ENCODE data around the gene CCNT1.
"Not testable (repeated sequence)": the region's sequence is repeated elsewhere in the genome, so short reads cannot be mapped to it uniquely, and the experiment has no call there.

CCNT1 gene

DNA sequence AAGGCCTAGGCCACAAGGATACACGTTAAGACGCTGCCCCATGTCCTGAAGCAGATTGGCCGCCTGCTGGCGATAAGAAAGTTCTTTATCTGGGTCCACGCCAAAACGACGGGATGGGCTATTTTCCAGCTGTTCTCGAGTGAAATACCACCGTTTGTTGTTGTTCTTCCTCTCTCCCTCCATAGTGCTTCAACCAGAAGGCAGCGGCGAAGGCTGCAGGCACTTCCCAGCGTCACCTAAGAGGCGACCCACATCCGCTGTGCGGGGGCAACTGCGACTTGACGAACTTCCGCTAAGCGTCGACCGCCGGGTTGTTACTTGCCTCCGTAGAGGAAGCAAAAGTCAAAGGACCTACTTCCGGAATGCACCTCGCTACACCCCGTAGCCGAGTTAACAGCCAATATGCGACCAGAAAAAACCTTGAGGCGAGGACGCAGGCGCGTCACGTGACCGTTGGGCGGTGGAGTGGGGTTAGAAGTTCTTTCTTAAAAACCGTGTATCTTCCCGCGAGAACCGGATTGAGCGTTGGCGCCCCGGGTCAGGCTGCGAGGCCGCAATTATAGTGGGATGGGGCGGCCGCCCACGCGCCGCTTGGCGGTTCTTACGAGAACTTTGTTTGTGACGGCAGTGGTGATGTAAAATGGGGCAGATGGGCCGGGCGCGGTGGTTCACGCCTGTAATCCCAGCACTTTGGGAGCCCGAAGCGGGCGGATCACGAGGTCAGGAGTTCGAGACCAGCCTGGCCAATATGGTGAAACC, at the start of gene CCNT1:
Gene CCNT1 (minus strand): TSS at position 215 of the 759 bp plus-strand sequence. CDS start 32 bp downstream, at position 183.
- DNase-seq (ENCODE audit: low read depth, low spot score) = peak; percentile 100

DNA sequence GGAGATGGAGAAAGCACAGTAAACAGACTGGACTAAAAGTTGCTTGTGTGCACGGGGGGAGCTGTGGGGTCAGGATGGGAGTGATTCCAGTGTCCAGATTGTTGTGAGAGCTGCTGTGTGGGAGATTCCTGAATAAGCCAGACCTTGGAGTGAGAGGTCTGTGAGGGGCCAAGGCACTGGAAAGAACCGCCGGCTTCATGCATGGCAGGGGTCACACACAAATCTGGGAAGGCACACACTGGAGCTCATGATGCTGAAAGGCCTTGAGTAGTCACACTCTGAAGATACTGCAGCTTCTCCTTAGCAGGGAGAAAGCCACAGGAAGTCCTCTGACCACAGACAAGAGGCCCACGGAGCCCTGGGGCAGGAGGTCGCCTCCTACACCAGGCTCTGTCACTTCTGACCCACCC, 49.3 kb upstream of the CCNT1 start:
- no peak for DNase-seq (ENCODE audit: low read depth, low spot score)

DNA sequence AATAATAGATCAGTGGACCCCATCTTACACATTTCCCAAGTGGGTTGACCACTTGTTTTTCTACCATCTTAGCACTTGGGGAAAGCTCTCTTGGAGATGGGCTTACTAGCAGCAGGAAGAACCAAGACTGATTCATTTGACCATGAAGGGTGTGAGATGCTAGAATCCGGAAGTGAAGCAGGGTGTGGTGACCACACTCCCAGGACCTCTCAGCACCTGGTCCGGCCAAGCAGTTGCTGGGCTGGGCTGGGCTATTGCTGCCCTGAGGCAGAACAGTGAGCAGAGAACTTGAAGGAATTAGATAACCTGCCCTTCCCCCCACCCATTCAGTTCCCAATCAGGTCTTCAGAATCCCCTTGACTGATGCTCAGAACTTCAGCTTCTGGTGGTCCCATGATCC, 48.0 kb upstream of the CCNT1 start:
- DNase-seq (ENCODE audit: low read depth, low spot score) = no peak

DNA sequence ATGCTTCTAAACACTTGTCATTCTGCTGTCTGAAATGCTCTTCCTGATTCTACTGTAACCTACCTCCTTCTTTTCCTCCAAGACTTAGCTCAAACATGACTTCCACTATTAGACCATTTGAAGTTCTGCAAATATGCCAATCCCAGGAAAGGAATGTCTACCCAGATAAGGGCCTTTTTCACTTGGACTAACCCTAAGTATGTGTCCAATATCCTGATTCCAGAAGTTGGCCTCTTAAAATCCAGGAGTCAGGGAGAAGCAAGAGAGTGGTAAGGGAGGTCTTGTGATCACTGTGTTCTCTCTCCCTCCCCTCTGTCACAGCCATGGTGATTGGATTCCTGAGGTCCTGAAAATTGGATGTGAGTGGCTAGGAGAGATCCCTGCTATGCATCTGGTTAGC, 42.2 kb upstream of the CCNT1 start:
- DNase-seq (ENCODE audit: low read depth, low spot score) = no peak

DNA sequence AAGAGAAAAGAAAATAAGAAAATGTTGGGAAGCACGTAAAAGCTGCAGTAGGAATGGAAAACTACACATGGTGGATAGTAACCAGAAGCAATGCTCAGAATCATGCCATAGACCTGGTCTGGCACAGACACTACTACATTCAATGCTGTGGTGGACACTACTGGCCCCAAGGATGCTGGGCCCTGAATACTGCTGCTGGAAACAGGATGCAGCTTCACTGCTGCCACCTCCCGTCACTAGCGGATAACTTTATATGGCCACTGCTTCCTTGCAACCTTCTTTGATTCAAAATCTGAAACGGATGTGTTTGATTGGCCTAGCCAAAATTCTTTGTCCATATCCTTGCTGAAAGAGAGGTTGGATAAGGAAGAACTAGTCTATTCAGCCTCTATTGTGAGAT, 41.7 kb upstream of the CCNT1 start:
- no peak for DNase-seq (ENCODE audit: low read depth, low spot score)

DNA sequence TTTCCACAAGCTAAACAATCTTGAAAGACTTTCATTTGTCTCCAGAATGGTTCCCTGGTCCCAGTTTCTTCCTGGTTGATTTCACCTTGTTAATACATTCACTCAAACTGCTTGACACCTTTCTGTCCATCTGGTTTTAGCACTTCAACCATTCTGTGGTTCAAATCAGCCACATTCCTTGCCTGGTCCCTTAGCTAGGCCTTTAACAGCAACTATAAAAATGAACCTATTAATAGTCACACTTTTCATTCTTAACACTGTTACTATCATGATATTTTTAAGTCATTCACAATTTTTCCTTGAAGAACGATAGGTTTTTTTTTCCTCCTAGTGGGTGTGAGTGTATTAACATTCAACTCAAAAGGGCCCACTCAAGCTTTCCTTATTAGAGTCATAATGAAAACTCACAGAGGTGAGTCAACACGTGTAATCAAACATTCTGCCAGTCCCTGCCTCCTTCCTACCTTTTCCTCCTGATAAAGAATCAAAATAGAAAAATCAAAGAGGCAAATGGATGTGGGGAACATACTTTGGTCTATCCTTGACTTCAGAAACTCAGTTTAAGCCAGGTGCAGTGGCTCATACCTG, 34.4 kb upstream of the CCNT1 start:
- no peak for DNase-seq (ENCODE audit: low read depth, low spot score)

DNA sequence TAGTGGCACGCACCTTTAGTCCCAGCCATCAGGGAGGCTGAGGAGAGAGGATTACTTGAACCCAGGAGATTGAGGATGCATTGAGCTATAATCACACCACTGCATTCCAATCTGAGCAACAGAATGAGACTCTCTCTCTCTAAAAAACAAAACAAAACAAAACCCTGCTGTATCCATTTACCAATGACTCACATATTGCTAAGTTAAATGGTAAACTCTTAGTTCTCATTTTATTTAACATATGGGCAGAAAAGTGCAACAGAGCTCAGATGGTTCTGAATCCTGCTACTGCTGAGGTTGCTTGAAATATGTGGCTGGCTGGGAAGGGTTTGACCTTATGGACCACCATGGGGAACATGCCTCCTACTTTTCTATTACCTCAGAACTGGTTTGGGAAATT, 33.7 kb upstream of the CCNT1 start:
- no peak for DNase-seq (ENCODE audit: low read depth, low spot score)

DNA sequence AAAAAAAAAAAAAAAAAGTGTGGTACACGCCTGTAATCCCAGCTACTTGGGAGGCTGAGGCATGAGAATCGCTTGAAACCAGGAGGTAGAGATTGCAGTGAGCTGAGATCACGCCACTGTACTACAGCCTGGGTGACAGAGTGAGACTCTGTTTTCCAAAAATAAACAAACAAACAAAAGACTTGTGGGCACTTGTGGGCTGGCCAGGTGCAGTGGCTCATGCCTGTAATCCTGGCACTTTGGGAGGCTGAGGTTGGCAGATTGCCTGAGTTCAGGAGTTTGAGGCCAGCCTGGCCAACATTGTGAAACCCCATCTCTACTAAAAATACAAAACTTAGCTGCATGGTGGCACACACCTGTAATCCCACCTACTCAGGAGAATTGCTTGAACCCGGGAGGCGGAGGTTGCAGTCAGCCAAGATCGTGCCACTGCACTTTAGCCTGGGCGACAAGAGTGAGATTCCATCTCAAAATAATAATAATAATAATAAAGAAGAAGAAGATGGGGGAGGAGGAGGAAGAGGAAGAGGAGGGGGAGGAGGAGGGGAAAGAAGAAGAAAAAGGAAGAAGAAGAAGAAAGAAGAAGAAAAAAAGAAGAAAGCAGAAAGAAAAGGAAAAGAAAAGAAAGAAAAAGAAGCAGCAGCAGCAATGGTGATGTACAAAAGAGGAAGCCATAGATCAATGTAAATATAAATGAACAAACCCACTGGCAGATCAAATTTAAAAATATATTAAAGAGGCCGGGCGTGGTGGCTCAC, 27.9 kb upstream of the CCNT1 start:
- no peak for DNase-seq (ENCODE audit: low read depth, low spot score)

DNA sequence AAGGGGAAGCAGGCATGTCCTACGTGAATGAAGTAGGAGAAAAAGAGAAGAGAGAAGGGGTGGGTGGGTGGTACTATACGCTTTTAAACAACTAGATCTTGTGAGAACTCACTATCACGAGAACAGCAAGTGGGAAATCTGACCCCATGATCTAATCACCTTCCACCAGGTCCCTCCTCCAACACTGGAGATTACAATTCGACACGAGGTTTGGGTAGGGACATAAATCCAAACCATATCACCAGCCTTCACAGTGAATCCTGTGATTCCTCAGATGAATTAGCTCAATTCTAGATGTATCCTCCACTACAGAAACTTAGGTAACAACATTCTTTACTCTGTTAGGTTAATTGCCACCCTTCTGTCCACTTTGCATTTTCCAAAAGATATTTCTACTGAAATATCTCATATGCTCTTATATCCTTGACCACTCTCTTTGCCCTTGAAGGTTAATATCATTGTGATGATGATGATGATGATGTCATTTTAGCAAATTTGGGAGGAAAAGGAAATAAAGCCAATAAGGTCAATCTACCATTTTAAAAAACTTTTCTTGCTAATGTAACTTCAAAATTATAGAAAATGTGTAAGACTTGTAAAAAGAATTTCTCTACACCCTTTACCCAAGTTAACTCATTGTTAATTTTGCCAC, 23.2 kb upstream of the CCNT1 start:
- DNase-seq (ENCODE audit: low read depth, low spot score) = no peak

DNA sequence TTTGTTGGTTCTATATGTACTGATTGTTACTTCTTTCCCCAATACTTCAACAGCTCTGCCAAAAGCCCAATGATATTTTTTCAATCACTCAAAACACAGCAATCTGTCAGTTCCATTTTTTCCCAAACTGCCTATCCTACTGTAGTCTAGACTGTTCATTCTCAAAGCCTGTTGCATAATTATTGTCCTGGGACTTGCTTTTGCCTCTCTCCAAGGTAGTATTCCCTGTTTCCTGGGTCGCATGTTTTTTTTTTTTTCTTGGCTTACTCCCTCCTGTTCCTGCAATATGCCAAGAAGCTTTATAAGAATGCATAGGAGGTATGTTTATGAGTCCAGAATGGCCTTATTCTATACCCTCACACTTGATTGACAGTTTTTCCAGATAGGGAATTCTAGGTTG, 19.9 kb upstream of the CCNT1 start:
- no peak for DNase-seq (ENCODE audit: low read depth, low spot score)

DNA sequence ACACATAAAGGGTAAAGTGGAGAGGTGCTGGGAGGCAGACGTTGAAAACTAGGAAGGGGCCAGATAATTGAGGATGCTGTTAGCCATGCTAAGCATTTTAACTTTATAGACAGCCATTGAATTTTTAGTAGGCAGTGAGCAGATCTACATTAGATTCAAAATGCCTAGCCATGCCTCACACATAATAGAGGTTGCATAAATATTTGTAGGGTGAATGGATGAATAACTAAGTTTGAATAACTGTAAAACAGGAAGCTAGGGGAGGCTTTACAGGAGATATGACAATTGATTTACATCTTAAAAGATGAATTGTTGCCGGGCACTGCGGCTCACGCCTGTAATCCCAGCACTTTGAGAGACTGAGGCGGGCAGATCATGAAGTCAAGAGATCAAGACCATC, 12.3 kb upstream of the CCNT1 start:
- no peak for DNase-seq (ENCODE audit: low read depth, low spot score)

DNA sequence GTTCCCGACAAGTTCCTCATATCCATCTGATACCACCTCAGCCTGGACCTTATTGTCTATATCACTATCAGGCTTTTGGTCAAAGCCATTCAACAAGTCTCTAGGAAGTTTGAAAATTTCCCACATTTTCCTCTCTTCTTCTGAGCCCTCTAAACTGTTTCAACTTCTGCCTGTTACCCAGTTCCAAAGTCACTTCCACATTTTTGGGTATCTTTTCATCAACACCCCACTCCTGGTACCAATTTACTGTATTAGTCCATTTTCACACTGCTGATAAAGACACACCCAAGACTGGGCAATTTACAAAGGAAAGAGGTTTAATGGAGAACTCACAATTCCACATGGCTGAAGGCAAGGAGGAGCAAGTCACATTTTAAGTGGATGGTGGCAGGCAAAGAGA, 4.2 kb upstream of the CCNT1 start:
- not testable (repeated sequence) for DNase-seq (ENCODE audit: low read depth, low spot score)

DNA sequence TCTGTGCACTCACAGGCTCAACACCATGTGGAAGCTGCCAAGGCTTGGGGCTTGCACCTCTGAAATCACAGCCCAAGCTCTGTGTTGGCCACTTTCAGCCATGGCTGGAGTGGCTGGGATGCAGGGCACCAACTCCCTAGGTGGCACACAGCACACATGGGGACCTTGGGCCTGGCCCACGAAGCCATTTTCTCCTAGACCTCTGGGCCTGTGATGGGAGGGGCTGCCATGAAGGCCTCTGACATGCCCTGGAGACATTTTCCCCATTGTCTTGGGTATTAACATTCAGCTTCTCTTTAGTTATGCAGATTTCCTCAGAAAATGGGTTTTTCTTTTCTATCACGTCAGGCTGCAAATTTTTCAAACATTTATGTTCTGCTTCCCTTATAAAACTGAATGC, 3.7 kb upstream of the CCNT1 start:
- not testable (repeated sequence) for DNase-seq (ENCODE audit: low read depth, low spot score)

DNA sequence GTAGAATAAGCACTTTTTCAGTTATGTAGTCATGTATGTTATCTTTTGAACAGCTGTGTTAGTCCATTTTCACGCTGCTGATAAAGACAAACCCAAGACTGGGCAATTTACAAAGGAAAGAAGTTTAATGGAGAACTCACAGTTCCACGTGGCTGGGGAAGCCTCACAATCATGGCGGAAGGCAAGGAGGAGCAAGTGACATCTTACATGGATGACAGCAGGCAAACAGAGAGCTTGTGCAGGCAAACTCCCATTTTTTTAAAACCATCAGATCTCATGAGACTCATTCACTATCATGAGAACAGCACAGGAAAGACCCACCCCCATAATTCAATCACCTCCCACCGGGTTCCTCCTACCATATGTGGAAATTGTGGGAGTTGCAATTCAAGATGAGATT, 2.5 kb upstream of the CCNT1 start:
- not testable (repeated sequence) for DNase-seq (ENCODE audit: low read depth, low spot score)

DNA sequence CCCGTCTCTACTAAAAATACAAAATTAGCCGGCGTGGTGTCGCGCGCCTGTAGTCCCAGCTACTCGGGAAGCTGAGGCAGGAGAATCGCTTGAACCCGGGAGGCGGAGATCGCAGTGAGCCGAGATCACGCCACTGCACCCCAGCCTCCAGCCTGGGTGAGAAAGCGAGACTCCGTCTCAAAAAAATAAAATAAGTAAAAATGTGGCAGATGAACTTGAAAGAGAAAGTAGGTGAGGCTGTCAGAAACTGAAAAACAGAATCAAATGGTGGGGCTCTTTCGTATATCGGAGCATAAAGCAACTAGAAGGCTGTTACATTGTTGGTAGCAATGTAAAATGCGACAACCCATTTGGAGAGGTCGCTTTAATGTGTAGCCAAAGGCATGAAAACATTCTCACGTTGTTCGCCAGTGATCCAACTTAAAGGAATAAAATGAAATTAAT, 767 bp upstream of the CCNT1 start:
- no peak for DNase-seq (ENCODE audit: low read depth, low spot score)

DNA sequence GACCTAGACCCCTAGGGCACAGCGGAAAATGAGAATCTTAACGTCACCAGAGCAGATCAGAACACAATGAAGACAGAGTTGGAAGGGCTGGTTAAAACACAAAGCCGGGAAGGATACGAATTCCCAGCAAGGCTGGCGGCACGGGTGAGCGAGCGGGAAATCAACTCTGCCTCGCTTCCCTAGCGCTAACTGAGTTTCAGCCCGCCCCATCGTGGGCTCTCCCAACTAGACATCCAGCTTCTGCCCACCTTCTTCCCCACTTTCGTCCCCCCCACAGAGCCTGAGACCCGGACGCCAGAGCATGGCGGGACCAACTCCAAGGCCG, 377 bp downstream of the CCNT1 start:
- no peak for DNase-seq (ENCODE audit: low read depth, low spot score)

DNA sequence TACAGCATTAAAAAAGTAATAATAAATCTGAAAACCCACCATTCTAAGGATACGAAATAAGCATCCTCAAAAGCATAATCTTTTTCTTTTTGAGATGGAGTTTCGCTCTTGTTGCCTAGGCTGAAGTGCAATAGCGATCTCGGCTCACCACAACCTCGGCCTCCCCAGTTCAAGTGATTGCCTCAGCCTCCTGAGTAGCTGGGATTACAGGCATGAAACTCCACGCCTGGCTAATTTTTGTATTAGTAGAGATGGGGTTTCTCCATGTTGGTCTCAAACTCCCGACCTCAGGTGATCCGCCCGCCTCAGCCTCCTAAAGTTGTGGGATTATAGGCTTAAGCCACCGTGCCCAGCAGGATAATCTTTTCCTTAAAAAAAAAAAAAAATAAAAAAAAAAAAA, 4.3 kb downstream of the CCNT1 start:
- no peak for DNase-seq (ENCODE audit: low read depth, low spot score)

DNA sequence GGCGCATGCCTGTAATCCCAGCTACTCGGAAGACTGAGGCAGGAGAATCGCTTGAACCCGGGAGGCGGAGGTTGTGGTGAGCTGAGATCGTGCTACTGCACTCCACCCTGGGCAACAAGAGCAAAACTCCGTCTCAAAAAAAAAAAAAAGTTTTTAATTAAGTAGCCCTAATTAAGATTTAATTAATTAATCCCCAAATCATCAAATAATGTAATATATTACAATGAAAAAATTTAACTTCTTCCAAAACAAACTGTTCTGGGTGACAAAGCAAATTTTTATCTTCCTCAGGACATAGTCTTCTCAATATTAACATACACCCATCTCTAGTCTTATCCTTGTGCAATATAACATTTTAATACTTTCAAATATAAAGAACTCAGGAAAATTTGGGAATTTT, 17.7 kb downstream of the CCNT1 start:
- not testable (repeated sequence) for DNase-seq (ENCODE audit: low read depth, low spot score)

DNA sequence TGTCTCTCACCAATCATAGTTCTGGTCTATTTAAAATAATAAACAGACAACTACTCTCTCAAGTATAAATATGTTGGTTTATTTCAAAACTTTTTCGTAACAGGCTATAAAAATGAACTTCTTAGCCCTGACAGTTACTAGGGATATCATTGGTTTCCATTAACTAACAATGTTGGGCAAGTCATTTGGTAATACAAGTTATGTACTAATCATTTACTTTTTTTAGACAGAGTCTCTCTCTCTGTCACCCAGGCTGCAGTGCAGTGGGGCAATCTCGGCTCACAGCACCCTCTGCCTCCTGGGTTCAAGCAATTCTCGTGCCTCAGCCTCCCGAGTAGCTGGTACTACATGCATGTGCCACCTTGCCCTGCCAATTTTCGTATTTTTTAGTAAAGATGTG, 19.9 kb downstream of the CCNT1 start:
- no peak for DNase-seq (ENCODE audit: low read depth, low spot score)

DNA sequence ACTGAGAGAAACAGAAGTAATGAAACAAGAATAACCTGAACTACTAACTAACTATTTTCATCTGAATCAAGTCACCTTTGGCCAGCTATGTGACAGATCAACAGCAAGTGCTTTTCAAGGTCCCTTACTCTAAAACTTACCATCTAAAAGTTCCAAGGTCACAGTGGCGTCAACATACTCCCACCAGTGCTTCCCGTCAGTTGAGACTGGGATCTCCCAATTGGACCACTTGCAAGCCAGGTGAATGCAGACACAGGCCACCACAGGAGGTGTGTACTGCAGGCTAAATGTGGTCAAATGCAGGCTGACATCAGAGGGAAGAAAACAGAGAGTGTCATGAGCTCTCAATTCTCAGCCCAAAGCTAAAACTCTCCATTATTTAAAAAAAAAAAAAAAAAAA, 20.6 kb downstream of the CCNT1 start:
- DNase-seq (ENCODE audit: low read depth, low spot score) = no peak

DNA sequence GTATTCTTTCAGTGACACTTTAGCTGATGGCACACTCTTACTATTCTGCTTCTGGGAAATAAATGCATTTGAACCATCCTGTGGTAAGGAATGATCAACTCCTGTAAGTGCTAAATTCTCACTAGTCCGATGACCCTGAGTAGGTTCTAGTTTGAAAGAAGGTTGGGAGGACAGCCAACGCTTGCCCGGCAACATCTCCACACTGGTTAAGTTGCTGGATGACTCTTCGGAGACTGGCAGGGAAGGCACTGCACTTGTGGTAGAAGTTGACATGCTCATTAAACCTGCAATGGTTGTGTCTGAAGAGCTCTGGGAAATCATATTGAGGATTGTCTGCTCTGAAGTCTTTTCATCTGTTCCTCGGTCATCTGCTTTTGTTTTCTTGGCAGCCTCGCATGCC, 22.5 kb downstream of the CCNT1 start:
- no peak for DNase-seq (ENCODE audit: low read depth, low spot score)

DNA sequence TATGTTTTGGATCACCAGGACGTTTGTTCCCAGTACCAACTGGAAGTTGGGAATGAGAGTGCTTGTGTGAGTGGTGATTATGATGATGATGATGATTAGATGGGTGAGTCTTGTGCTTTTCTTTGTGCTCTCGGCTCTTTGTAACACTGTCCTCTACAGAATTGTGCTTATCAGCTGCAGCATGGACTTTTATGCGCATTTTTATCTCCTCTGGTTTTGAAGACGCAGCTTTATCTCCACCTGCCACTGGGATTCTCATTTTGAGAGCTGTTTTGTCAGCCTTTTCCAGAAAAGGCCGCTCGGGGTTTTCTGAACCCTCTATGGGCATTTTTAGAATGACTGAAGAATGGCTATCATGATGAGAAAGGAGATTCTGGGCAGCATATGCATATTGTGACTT, 22.9 kb downstream of the CCNT1 start:
- no peak for DNase-seq (ENCODE audit: low read depth, low spot score)
